Mucosa of descending colon (tissue), 3 donors: ENCODE results near the gene GNB3. TPM values are rescaled to one million over a fixed set of nuclear protein-coding genes. Genes with fewer than 3 reads are reported as not detected.

Experiments used
- ATAC-seq: fragments of 200-7000 bp; cut with Tn5 transposase; one replicate; pipeline ENCODE4 v1.9.1; 2020; ENCODE audit warnings: mild to moderate bottlenecking, moderate library complexity
- DNase-seq, 3 donors: peaks; one replicate each; pipeline ENCODE4 v3.0.0-alpha.2; 2020
- H3K36me3 ChIP-seq: fragments of 200-600 bp; one replicate; pipeline ENCODE4 v1.8.0; 2021; ENCODE audit warnings: low read depth, mild to moderate bottlenecking
- H3K4me1 ChIP-seq: fragments of 200-600 bp; one replicate; pipeline ENCODE4 v1.8.0; 2021; ENCODE audit warnings: low read depth, mild to moderate bottlenecking
- H3K4me3 ChIP-seq: fragments of 200-600 bp; one replicate; pipeline ENCODE4 v1.8.0; 2021; ENCODE audit warnings: mild to moderate bottlenecking
- H3K9me3 ChIP-seq: fragments of 200-600 bp; one replicate; pipeline ENCODE4 v1.8.0; 2021; ENCODE audit warnings: mild to moderate bottlenecking
- intact Hi-C, 2 donors: fragments of 100-400 bp; cut with DNase I in 1 of 2; cut with micrococcal nuclease in 1 of 2; formaldehyde crosslinking; loops; one replicate each; pipeline versions ENCODE4 v1.11.0 to v1.11.1; 2022; cut with DNase I, micrococcal nuclease
- total RNA-seq, 3 donors: library from RNA; stranded (reverse); fragmentation: NEBNext Ultra II Directional in 2 of 3; extraction: Animal tissue kit (Norgen Biotek cat#: 25700) in 2 of 3; gene quantifications; one replicate each; pipeline versions ENCODE4 v1.2.1 to v1.2.4, GENCODE V29; 2021 to 2023
- TF ChIP-seq, protein P1 (sequence below): fragments of 200-600 bp; IDR thresholded peaks from one replicate; pipeline ENCODE4 v1.8.0; 2022; ENCODE audit warnings: antibody characterized with exemption, mild to moderate bottlenecking
- donor health status: DM: no; HTN: no; CAD: no; lungs with moderate emphysema.
- donor health status: DM: no; HTN: no; CAD: no.
- donor health status: DM: no; HTN: yes; CAD: no.

Gene GNB3
- total RNA-seq, 3 donors from 2014 or later = 0.38 to 5.3 (median 0.96) TPM

- no peak for ATAC-seq
- intact Hi-C loops = no loop called here
- TF ChIP-seq, protein P1, sequence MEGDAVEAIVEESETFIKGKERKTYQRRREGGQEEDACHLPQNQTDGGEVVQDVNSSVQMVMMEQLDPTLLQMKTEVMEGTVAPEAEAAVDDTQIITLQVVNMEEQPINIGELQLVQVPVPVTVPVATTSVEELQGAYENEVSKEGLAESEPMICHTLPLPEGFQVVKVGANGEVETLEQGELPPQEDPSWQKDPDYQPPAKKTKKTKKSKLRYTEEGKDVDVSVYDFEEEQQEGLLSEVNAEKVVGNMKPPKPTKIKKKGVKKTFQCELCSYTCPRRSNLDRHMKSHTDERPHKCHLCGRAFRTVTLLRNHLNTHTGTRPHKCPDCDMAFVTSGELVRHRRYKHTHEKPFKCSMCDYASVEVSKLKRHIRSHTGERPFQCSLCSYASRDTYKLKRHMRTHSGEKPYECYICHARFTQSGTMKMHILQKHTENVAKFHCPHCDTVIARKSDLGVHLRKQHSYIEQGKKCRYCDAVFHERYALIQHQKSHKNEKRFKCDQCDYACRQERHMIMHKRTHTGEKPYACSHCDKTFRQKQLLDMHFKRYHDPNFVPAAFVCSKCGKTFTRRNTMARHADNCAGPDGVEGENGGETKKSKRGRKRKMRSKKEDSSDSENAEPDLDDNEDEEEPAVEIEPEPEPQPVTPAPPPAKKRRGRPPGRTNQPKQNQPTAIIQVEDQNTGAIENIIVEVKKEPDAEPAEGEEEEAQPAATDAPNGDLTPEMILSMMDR = no peak
- Histone ChIP-seq H3K4me1 (no peaks in the 10 kb centered on the region), H3K9me3 (no peaks in the 10 kb centered on the region), H3K36me3 (no peaks in the 10 kb centered on the region), H3K4me3 (no peak overlapping the region)
- no peak for DNase-seq
Measured at GRCh38 chr12:6817098-6817497, 23.6 kb upstream of the GNB3 start.

- TF ChIP-seq, protein P1 = no peak
- ATAC-seq (no peak), DNase-seq (no peak)
- intact Hi-C loops = no loop called here
- Histone ChIP-seq H3K9me3 (no peaks in the 10 kb centered on the region), H3K4me3 (no peak overlapping the region), H3K4me1 (no peaks in the 10 kb centered on the region), H3K36me3 (no peaks in the 10 kb centered on the region)
Measured at GRCh38 chr12:6817662-6818157, 23.0 kb upstream of the GNB3 start.

- no peak overlapping the region for H3K4me3 ChIP-seq
- intact Hi-C loops = no loop called here
- TF ChIP-seq, protein P1 = no peak
- H3K36me3 ChIP-seq = no peaks in the 10 kb centered on the region
- H3K4me1 ChIP-seq = no peaks in the 10 kb centered on the region
- no peak for ATAC-seq
- no peak for DNase-seq
- no peaks in the 10 kb centered on the region for H3K9me3 ChIP-seq
Measured at GRCh38 chr12:6818222-6818621, 22.5 kb upstream of the GNB3 start.

DNA sequence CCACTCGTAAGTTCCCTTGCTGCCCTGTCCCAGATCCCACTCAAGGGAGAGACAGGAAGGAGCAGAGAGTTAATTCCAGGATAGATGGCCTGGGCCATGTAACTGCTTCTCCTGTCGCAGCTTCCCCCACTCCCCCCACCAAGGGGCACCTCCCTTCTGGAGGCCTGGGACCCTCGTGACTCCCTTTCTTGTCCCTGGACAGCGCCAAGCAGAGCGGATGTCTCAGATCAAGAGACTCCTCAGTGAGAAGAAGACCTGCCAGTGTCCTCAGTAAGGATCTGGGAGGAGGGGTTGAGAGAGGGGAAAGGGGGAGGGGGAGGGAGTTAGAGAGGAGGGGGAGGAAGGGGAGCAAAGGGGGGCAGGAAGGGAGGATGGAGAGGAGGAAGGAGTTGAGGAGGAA is 22.1 kb upstream of the GNB3 start:
- TF ChIP-seq, protein P1 = no peak
- Histone ChIP-seq H3K36me3 (no peaks in the 10 kb centered on the region), H3K9me3 (no peaks in the 10 kb centered on the region), H3K4me1 (no peaks in the 10 kb centered on the region), H3K4me3 (no peak overlapping the region)
- intact Hi-C loops = no loop called here
- ATAC-seq (no peak), DNase-seq (no peak)

GRCh38 chr12:6819106-6820030 is 21.4 kb upstream of the GNB3 start:
- no peak overlapping the region for H3K4me3 ChIP-seq
- H3K4me1 ChIP-seq = no peaks in the 10 kb centered on the region
- DNase-seq (no peak), ATAC-seq (no peak)
- intact Hi-C loops = loop anchor here in 1 of 2 donors (10.0 kb wide), 1 partner anchor 85 kb away; no protein-coding TSS in a partner anchor
- no peaks in the 10 kb centered on the region for H3K9me3 ChIP-seq
- TF ChIP-seq, protein P1 = no peak
- no peaks in the 10 kb centered on the region for H3K36me3 ChIP-seq
